GM23338 (cell line): ENCODE measurements around the gene XXYLT1. TPM values are rescaled to one million over a fixed set of nuclear protein-coding genes. Genes with fewer than 3 reads are reported as not detected.
A peak's percentile ranks its signal among the peaks of the same experiment; 100 is the strongest.

Experiments used
- ATAC-seq: fragments of 200-7000 bp; cut with Tn5 transposase; 3 replicates; pipeline ENCODE4 v1.9.1; 2020
- DNase-seq: peaks from one replicate; pipeline ENCODE4 v3.0.0-alpha.2; 2015; ENCODE audit warnings: low spot score
- H2AFZ ChIP-seq: fragments of 200-600 bp; sonication (generic); 2 replicates; pipeline ENCODE4 v1.8.0; 2016; ENCODE audit warnings: antibody characterized with exemption, mild to moderate bottlenecking, moderate library complexity
- H3F3A ChIP-seq: fragments of 200-600 bp; sonication (generic); replicated peaks from 2 replicates; pipeline ENCODE4 v1.8.0; 2017; ENCODE audit warnings: antibody characterized with exemption, mixed run types, low read depth
- H3K27ac ChIP-seq: fragments of 200-600 bp; sonication (generic); 2 replicates; pipeline ENCODE4 v1.6.1; 2016; ENCODE audit warnings: low read depth
- H3K27me3 ChIP-seq: fragments of 200-600 bp; sonication (generic); 2 replicates; pipeline ENCODE4 v1.8.0; 2016; ENCODE audit warnings: mild to moderate bottlenecking, mixed run types, moderate library complexity; ENCODE audit not compliant: insufficient read depth
- H3K36me3 ChIP-seq: fragments of 200-600 bp; sonication (generic); 2 replicates; pipeline ENCODE4 v1.8.0; 2016; ENCODE audit warnings: mild to moderate bottlenecking; ENCODE audit not compliant: insufficient read depth
- H3K4me1 ChIP-seq: fragments of 200-600 bp; sonication (generic); 2 replicates; pipeline ENCODE4 v1.8.0; 2016; ENCODE audit warnings: mild to moderate bottlenecking, moderate library complexity; ENCODE audit not compliant: insufficient read depth
- H3K4me2 ChIP-seq: fragments of 200-600 bp; sonication (generic); 2 replicates; pipeline ENCODE4 v1.7.1; 2017; ENCODE audit warnings: mixed run types
- H3K4me3 ChIP-seq: fragments of 200-600 bp; sonication (generic); 2 replicates; pipeline ENCODE4 v1.6.1; 2016; ENCODE audit warnings: mixed run types
- H3K79me2 ChIP-seq: fragments of 200-600 bp; sonication (generic); replicated peaks from 2 replicates; pipeline ENCODE4 v1.8.0; 2017; ENCODE audit warnings: mild to moderate bottlenecking; ENCODE audit not compliant: insufficient read depth
- H3K9me2 ChIP-seq: fragments of 200-600 bp; sonication (generic); 2 replicates; pipeline ENCODE4 v1.8.0; 2017; ENCODE audit not compliant: insufficient read depth
- H4K20me1 ChIP-seq: fragments of 200-600 bp; sonication (generic); replicated peaks from 2 replicates; pipeline ENCODE4 v1.8.0; 2017; ENCODE audit warnings: mild to moderate bottlenecking; ENCODE audit not compliant: insufficient read depth
- H3K27ac Mint-ChIP-seq: 2 replicates; pipeline ENCODE4 v1.8.0; 2020; ENCODE audit warnings: inconsistent platforms, mild to moderate bottlenecking, moderate library complexity, mixed read lengths
- H3K27me3 Mint-ChIP-seq: 3 replicates; pipeline ENCODE4 v1.8.0; 2022; ENCODE audit warnings: low read depth, mild to moderate bottlenecking, moderate library complexity, mixed read lengths, inconsistent platforms; ENCODE audit not compliant: insufficient read depth, poor library complexity
- H3K36me3 Mint-ChIP-seq: 3 replicates; pipeline ENCODE4 v1.8.0; 2021; ENCODE audit warnings: low read depth, mild to moderate bottlenecking, inconsistent platforms, moderate library complexity, mixed read lengths
- H3K4me1 Mint-ChIP-seq: 3 replicates; pipeline ENCODE4 v1.8.0; 2020; ENCODE audit warnings: mild to moderate bottlenecking, inconsistent platforms, mixed read lengths
- H3K4me3 Mint-ChIP-seq: 3 replicates; pipeline ENCODE4 v1.8.0; 2021; ENCODE audit warnings: moderate library complexity, mild to moderate bottlenecking, inconsistent platforms, mixed read lengths
- H3K9me3 Mint-ChIP-seq: 3 replicates; pipeline ENCODE4 v1.8.0; 2020; ENCODE audit warnings: moderate library complexity, mild to moderate bottlenecking, inconsistent platforms, mixed read lengths
- CREB1 ChIP-seq: fragments of 250-450 bp; sonication (Bioruptor Pico); IDR thresholded peaks from 2 replicates; pipeline ENCODE4 v1.5.0; 2020; ENCODE audit warnings: low read depth, mild to moderate bottlenecking, moderate library complexity
- CTCF ChIP-seq, 2 experiments: fragments of 200-600 bp in 1 of 2; sonication (generic) in 1 of 2; conservative IDR thresholded peaks; 2 replicates each; pipeline versions ENCODE4 v1.5.1 to v1.6.1; 2016 to 2017; ENCODE audit warnings: antibody characterized with exemption in 2 of 2, low read depth in 2 of 2, mild to moderate bottlenecking in 2 of 2, moderate library complexity in 1 of 2
- ETS1 ChIP-seq: IDR thresholded peaks from 2 replicates; pipeline ENCODE4 v1.6.1; 2016; ENCODE audit warnings: antibody characterized with exemption
- EZH2phosphoT487 ChIP-seq: fragments of 200-600 bp; sonication (generic); IDR thresholded peaks from one replicate; pipeline ENCODE4 v1.8.1; 2018; ENCODE audit warnings: antibody characterized with exemption; ENCODE audit not compliant: unreplicated experiment
- POLR2AphosphoS5 ChIP-seq: IDR thresholded peaks from 2 replicates; pipeline ENCODE4 v1.6.1; 2016; ENCODE audit warnings: antibody characterized with exemption, low read depth
- REST ChIP-seq: IDR thresholded peaks from one replicate; pipeline ENCODE4 v1.6.1; 2018; ENCODE audit warnings: antibody characterized with exemption; ENCODE audit not compliant: unreplicated experiment
- STAT1 ChIP-seq: IDR thresholded peaks from one replicate; pipeline ENCODE4 v1.6.1; 2016; ENCODE audit warnings: antibody characterized with exemption; ENCODE audit not compliant: unreplicated experiment
- ZNF462 ChIP-seq: fragments of 250-450 bp; sonication (Bioruptor Pico); IDR thresholded peaks from 2 replicates; pipeline ENCODE4 v1.5.0; 2020; ENCODE audit warnings: mild to moderate bottlenecking, moderate library complexity
- polyA plus RNA-seq: library from polyadenylated mRNA; unstranded; fragments of >200 nt; fragmentation: Nextera tagmentation; extraction: Ambion mirVana; gene quantifications from 2 replicates; pipeline ENCODE4 v1.2.1, GENCODE V29; 2016
- total RNA-seq: library from RNA; depleted of rRNA; stranded (reverse); fragments of >200 nt; shearing (Covaris generic); gene quantifications from 2 replicates; pipeline ENCODE4 v1.2.3, GENCODE V29; 2014

Gene XXYLT1
- total and polyA plus RNA-seq, 2 experiments from 2014 or later, result 13.5 to 34.8 TPM

- TF ChIP-seq ZNF462 (CRISPR knock-in tag) (no peak), CREB1 (CRISPR knock-in tag) (no peak)
Observed at GRCh38 chr3:195188426-195188927, 82.5 kb downstream of the XXYLT1 start (continued).

GRCh38 chr3:195187609-195188425, 83.1 kb downstream of the XXYLT1 start:
- Mint-ChIP-seq H3K27ac (peak overlapping the region; percentile 81), H3K4me3 (no peak overlapping the region), H3K4me1 (peaks cover 53% of the 10 kb centered on the region), H3K9me3 (peaks cover 12% of the 10 kb centered on the region), H3K27me3 (peaks cover 7% of the 10 kb centered on the region), H3K36me3 (peaks cover 15% of the 10 kb centered on the region; the same call in 2 of the 3 replicates)
- H3K9me2 ChIP-seq, result no peaks in the 10 kb centered on the region
- peak; percentile 52 for DNase-seq
- H3K27me3 ChIP-seq, result no peaks in the 10 kb centered on the region
- peaks cover 12% of the 10 kb centered on the region for H3K36me3 ChIP-seq
- ATAC-seq, result peak; percentile 64
- H3K4me1 ChIP-seq, result peaks cover 23% of the 10 kb centered on the region
- H3F3A ChIP-seq, result no peaks in the 10 kb centered on the region
- no peak overlapping the region for H3K27ac ChIP-seq
- peak overlapping the region; percentile 17; the same call in 1 of the 2 replicates for H3K4me2 ChIP-seq
- no peak overlapping the region for H2AFZ ChIP-seq
- no peak overlapping the region for H3K4me3 ChIP-seq
- H4K20me1 ChIP-seq, result no peaks in the 10 kb centered on the region; the same call in 1 of the 2 replicates
- peaks cover 83% of the 10 kb centered on the region for H3K79me2 ChIP-seq
- TF ChIP-seq REST (no peak), POLR2AphosphoS5 (no peak), ETS1 (no peak), EZH2phosphoT487 (no peak), CTCF (conservative IDR thresholded peaks at IDR 0.05; ENCODE audit: low read depth in 2 of 2) (no peak), STAT1 (no peak)
